ENCODE measurements around the gene PTOV1. TPM values are rescaled to one million over a fixed set of nuclear protein-coding genes. Genes with fewer than 3 reads are reported as not detected.
A peak's percentile ranks its signal among the peaks of the same experiment; 100 is the strongest.

PTOV1 gene
- total and polyA plus RNA-seq, 2 of the 13 experiments (the other 11 are each of a cell fraction or from before 2014, with no cell fraction given), result 63.5 to 68.5 TPM

DNA sequence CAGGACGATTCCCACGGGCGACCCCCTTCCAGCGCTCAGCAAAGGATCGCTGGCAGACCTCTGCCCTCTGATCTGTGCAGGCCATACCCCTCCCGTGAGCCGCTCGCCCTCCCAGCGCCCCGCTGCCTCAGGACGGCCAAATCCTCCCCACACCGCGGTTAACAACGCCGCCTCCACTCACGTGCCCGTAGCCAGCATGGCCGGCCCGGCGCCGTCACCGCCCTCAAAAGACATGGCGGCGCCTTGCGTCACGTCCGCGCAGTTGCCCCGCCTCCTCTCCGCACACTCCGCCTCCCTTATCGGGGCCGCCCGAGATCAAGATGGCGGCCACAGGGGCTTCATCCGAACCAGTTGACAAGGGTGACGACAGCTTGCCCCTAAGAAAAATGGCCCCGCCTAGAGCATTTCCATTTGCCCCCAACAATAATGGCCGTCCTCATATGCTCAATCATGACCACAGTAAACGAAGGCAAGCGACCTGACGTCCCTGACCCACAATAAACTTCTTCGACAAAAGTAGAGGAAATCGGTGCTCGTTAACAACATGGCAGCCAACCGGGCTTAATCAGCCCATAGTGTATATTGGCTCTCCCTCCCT, 25.6 kb downstream of the PTOV1 start (continued):
- TF ChIP-seq, protein P1, sequence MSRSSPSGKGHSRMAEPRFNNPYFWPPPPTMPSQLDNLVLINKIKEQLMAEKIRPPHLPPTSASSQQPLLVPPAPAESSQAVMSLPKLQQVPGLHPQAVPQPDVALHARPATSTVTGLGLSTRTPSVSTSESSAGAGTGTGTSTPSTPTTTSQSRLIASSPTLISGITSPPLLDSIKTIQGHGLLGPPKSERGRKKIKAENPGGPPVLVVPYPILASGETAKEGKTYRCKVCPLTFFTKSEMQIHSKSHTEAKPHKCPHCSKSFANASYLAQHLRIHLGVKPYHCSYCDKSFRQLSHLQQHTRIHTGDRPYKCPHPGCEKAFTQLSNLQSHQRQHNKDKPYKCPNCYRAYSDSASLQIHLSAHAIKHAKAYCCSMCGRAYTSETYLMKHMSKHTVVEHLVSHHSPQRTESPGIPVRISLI (CRISPR knock-in tag; IDR thresholded peaks at IDR 0.05; ENCODE audit: borderline replicate concordance), result no peak
- TF ChIP-seq ZNF3 (CRISPR knock-in tag; IDR thresholded peaks at IDR 0.05) (no peak), JUND (CRISPR knock-in tag; IDR thresholded peaks at IDR 0.05) (peak; percentile 10; the same call in 1 of the 2 replicates), KLF13 (CRISPR knock-in tag; IDR thresholded peaks at IDR 0.05) (no peak), ZNF20 (CRISPR knock-in tag; IDR thresholded peaks at IDR 0.05) (no peak), ATRX (CRISPR knock-in tag; IDR thresholded peaks at IDR 0.05; ENCODE audit: borderline replicate concordance) (no peak), NFE2 (CRISPR knock-in tag; IDR thresholded peaks at IDR 0.05) (peak; percentile 33; the same call in 1 of the 2 replicates), ZFP36L1 (CRISPR knock-in tag; IDR thresholded peaks at IDR 0.05) (no peak), ZMYM4 (CRISPR knock-in tag; IDR thresholded peaks at IDR 0.05) (peak; percentile 43; the same call in 1 of the 2 replicates), ZNF678 (CRISPR knock-in tag; IDR thresholded peaks at IDR 0.05) (no peak), RFXAP (CRISPR knock-in tag; IDR thresholded peaks at IDR 0.05; ENCODE audit: borderline replicate concordance) (no peak), RAD51 (IDR thresholded peaks at IDR 0.05; ENCODE audit: borderline replicate concordance) (no peak; the same call in 1 of the 2 replicates), ZNF747 (CRISPR knock-in tag; IDR thresholded peaks at IDR 0.05; ENCODE audit: borderline replicate concordance) (peak; percentile 94), NPAS2 (CRISPR knock-in tag; IDR thresholded peaks at IDR 0.05; ENCODE audit: borderline replicate concordance) (no peak), ZNF777 (CRISPR knock-in tag; IDR thresholded peaks at IDR 0.05) (0 out of 2 replicates have a peak, but pooled peaks have one; percentile 13), SMAD1 (CRISPR knock-in tag; IDR thresholded peaks at IDR 0.05; ENCODE audit: borderline replicate concordance, low read depth) (no peak), SMAD9 (CRISPR knock-in tag; IDR thresholded peaks at IDR 0.05) (no peak), ZBTB1 (CRISPR knock-in tag; IDR thresholded peaks at IDR 0.05; ENCODE audit: borderline replicate concordance) (no peak), AGO1 (IDR thresholded peaks at IDR 0.05; ENCODE audit: low read depth, low read length, poor library complexity, severe bottlenecking) (peak; percentile 37), EED (CRISPR knock-in tag; IDR thresholded peaks at IDR 0.05) (peak; percentile 67; the same call in 1 of the 2 replicates), TGIF2 (CRISPR knock-in tag; IDR thresholded peaks at IDR 0.05) (peak; percentile 62; the same call in 1 of the 2 replicates), ATAD3A (CRISPR knock-in tag; IDR thresholded peaks at IDR 0.05) (no peak)
- TF ChIP-seq, protein P2, sequence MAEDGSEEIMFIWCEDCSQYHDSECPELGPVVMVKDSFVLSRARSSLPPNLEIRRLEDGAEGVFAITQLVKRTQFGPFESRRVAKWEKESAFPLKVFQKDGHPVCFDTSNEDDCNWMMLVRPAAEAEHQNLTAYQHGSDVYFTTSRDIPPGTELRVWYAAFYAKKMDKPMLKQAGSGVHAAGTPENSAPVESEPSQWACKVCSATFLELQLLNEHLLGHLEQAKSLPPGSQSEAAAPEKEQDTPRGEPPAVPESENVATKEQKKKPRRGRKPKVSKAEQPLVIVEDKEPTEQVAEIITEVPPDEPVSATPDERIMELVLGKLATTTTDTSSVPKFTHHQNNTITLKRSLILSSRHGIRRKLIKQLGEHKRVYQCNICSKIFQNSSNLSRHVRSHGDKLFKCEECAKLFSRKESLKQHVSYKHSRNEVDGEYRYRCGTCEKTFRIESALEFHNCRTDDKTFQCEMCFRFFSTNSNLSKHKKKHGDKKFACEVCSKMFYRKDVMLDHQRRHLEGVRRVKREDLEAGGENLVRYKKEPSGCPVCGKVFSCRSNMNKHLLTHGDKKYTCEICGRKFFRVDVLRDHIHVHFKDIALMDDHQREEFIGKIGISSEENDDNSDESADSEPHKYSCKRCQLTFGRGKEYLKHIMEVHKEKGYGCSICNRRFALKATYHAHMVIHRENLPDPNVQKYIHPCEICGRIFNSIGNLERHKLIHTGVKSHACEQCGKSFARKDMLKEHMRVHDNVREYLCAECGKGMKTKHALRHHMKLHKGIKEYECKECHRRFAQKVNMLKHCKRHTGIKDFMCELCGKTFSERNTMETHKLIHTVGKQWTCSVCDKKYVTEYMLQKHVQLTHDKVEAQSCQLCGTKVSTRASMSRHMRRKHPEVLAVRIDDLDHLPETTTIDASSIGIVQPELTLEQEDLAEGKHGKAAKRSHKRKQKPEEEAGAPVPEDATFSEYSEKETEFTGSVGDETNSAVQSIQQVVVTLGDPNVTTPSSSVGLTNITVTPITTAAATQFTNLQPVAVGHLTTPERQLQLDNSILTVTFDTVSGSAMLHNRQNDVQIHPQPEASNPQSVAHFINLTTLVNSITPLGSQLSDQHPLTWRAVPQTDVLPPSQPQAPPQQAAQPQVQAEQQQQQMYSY (CRISPR knock-in tag; IDR thresholded peaks at IDR 0.05), result no peak
- TF ChIP-seq, protein P3, sequence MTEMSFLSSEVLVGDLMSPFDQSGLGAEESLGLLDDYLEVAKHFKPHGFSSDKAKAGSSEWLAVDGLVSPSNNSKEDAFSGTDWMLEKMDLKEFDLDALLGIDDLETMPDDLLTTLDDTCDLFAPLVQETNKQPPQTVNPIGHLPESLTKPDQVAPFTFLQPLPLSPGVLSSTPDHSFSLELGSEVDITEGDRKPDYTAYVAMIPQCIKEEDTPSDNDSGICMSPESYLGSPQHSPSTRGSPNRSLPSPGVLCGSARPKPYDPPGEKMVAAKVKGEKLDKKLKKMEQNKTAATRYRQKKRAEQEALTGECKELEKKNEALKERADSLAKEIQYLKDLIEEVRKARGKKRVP (CRISPR knock-in tag; IDR thresholded peaks at IDR 0.05), result peak in 1 of 2 experiments; percentile 80; a peak in 2 of 4 replicates
- TF ChIP-seq, protein P4, sequence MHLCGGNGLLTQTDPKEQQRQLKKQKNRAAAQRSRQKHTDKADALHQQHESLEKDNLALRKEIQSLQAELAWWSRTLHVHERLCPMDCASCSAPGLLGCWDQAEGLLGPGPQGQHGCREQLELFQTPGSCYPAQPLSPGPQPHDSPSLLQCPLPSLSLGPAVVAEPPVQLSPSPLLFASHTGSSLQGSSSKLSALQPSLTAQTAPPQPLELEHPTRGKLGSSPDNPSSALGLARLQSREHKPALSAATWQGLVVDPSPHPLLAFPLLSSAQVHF (CRISPR knock-in tag; IDR thresholded peaks at IDR 0.05), result 0 out of 2 replicates have a peak, but pooled peaks have one; percentile 59

All from HepG2 (cell line).